Parathyroid adenoma (tissue), 2 donors: ENCODE results near the gene HSP90B1.

Experiments
- H2AFZ ChIP-seq: fragments of 300-600 bp; sonication (generic); one replicate; pipeline ENCODE4 v1.7.0; 2017; ENCODE audit warnings: antibody characterized with exemption, mild to moderate bottlenecking
- H3K27ac ChIP-seq: fragments of 300-600 bp; sonication (generic); one replicate; pipeline ENCODE4 v1.7.0; 2017
- H3K27me3 ChIP-seq: fragments of 300-600 bp; sonication (generic); one replicate; pipeline ENCODE4 v1.7.0; 2017; ENCODE audit warnings: low read length; ENCODE audit not compliant: control insufficient read depth, insufficient read depth
- H3K36me3 ChIP-seq: fragments of 300-600 bp; sonication (generic); one replicate; pipeline ENCODE4 v1.7.0; 2017; ENCODE audit warnings: low read length; ENCODE audit not compliant: control insufficient read depth, insufficient read depth
- H3K4me1 ChIP-seq: fragments of 300-600 bp; sonication (generic); one replicate; pipeline ENCODE4 v1.7.0; 2017; ENCODE audit warnings: control low read depth
- H3K4me2 ChIP-seq: fragments of 300-600 bp; sonication (generic); one replicate; pipeline ENCODE4 v1.7.0; 2017; ENCODE audit warnings: low read length
- H3K4me3 ChIP-seq: fragments of 300-600 bp; sonication (generic); one replicate; pipeline ENCODE4 v1.7.0; 2017; ENCODE audit warnings: low read depth, low read length
- H3K79me2 ChIP-seq: fragments of 300-600 bp; sonication (generic); one replicate; pipeline ENCODE4 v1.7.0; 2017; ENCODE audit warnings: control low read depth
- H3K9ac ChIP-seq: fragments of 300-600 bp; sonication (generic); one replicate; pipeline ENCODE4 v1.7.0; 2017; ENCODE audit warnings: mild to moderate bottlenecking
- H3K9me3 ChIP-seq: fragments of 300-600 bp; sonication (generic); one replicate; pipeline ENCODE4 v1.7.0; 2017; ENCODE audit warnings: low read length; ENCODE audit not compliant: control insufficient read depth
- TF ChIP-seq, protein P1 (sequence below): fragments of 300-600 bp; sonication (generic); IDR thresholded peaks from one replicate; pipeline ENCODE4 v1.7.0; 2017; ENCODE audit warnings: antibody characterized with exemption, mild to moderate bottlenecking
- donor health status: primary hyperparathyroidism.

HSP90B1 gene

DNA sequence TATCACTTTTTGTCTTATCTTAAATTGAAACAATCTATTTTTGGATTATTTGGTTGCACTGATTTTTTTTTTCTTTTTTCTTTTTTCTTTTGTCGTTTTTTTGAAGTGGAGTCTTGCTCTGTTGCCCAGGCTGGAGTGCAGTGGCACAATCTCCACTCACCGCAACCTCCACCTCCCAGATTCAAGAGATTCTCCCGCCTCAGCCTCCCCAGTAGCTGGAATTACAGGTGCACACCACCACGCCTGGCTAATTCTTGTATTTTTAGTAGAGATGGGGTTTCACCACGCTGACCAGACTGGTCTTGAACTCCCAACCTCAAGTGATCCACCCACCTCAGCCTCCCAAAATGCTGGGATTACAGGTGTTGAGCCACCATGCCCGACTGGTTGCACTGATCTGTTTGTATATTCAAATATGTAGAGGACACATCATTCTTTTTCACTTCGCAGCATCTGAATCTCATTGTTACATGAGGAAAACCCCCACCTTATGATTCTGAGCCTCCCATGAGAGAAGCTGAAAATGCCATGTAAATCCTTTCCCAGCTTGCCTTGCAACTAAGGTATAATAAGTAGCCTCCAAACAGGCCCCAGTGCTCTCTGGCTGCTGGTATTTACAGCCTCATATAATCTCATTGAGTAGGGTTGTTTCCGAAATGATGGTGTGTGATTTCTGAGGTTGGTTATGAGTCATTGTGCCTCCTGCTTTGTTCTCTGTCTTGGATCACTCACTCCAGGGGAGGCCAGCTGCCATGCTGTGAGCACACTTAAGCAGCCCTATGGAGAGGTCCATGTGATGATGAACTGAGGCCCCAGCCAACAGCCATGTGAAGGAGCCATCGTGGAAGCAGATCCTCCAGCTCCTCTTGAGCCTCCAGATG, 5.2 kb upstream of the HSP90B1 start:
- H3K4me3 ChIP-seq = no peak overlapping the region
- TF ChIP-seq, protein P1, sequence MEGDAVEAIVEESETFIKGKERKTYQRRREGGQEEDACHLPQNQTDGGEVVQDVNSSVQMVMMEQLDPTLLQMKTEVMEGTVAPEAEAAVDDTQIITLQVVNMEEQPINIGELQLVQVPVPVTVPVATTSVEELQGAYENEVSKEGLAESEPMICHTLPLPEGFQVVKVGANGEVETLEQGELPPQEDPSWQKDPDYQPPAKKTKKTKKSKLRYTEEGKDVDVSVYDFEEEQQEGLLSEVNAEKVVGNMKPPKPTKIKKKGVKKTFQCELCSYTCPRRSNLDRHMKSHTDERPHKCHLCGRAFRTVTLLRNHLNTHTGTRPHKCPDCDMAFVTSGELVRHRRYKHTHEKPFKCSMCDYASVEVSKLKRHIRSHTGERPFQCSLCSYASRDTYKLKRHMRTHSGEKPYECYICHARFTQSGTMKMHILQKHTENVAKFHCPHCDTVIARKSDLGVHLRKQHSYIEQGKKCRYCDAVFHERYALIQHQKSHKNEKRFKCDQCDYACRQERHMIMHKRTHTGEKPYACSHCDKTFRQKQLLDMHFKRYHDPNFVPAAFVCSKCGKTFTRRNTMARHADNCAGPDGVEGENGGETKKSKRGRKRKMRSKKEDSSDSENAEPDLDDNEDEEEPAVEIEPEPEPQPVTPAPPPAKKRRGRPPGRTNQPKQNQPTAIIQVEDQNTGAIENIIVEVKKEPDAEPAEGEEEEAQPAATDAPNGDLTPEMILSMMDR = no peak
- H3K4me2 ChIP-seq = no peak overlapping the region
- no peak overlapping the region for H2AFZ ChIP-seq
- no peak overlapping the region for H3K27ac ChIP-seq
- peaks cover 11% of the 10 kb centered on the region for H3K4me1 ChIP-seq
- H3K36me3 ChIP-seq = no peaks in the 10 kb centered on the region
- H3K9me3 ChIP-seq = no peaks in the 10 kb centered on the region
- no peaks in the 10 kb centered on the region for H3K79me2 ChIP-seq
- no peak overlapping the region for H3K9ac ChIP-seq
- no peaks in the 10 kb centered on the region for H3K27me3 ChIP-seq

DNA sequence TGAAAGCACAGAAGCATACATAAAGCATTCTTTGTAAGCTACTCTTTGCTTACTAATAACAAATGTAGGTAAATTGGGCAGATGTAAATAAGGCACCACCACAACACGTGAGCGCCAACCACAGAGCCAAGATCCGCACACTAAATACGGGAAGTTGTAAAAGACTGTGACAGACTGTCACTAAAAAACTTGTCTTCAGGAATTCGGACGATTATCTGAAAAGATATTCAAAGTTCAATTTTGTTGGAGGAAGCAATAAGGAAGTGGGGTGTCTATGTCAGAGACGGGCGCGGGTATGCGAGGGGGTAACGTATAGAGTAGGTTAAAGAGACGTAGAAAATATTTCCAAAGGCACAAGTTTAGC, 1.5 kb upstream of the HSP90B1 start:
- Histone ChIP-seq H2AFZ (peak overlapping the region; percentile 95), H3K79me2 (peaks cover 29% of the 10 kb centered on the region), H3K27me3 (no peaks in the 10 kb centered on the region), H3K36me3 (no peaks in the 10 kb centered on the region), H3K27ac (peak overlapping the region; percentile 89), H3K4me2 (peak overlapping the region; percentile 79), H3K4me3 (peak overlapping the region; percentile 93), H3K4me1 (peaks cover 25% of the 10 kb centered on the region), H3K9me3 (no peaks in the 10 kb centered on the region), H3K9ac (peak overlapping the region; percentile 44)
- TF ChIP-seq, protein P1 = no peak

DNA sequence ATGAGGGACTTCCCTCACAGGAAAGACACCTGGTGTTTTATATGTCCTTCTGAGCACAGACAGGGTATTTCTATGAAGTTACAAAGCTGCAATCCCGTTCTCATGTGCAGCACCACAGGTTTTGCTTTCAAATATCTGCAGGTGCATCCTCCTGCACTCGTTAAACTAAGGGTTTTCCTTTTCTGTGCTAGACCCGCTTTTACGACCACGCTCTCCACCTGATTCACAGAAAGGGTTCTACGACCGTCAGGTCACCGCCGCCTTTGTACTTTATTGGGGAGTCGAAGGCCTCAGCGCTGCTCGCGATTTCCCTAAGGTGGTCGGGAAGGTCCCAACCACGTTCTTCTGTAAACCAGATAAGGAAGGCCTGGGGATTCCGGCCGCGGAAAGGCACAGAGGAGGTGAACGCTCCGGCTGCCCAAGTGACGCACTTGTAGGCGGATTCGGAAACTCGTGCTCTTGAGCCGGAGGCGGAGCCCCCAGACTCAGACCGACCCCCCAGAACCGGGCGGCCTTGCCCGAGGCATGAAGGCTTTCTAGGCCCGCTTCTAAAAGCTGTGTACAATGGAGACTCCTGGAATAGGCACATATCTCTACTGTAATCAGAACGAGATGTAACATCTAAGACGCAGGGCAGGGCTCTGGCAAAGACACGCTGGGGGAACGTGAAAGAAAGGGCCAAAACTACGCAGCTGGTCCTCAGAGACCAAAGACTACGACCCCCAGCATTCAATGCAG, 995 bp upstream of the HSP90B1 start:
- H3K27ac ChIP-seq = peak overlapping the region; percentile 89
- H3K9me3 ChIP-seq = no peaks in the 10 kb centered on the region
- peak overlapping the region; percentile 93 for H3K4me3 ChIP-seq
- peak overlapping the region; percentile 44 for H3K9ac ChIP-seq
- no peaks in the 10 kb centered on the region for H3K27me3 ChIP-seq
- peaks cover 27% of the 10 kb centered on the region for H3K4me1 ChIP-seq
- H3K4me2 ChIP-seq = peak overlapping the region; percentile 79
- H2AFZ ChIP-seq = peak overlapping the region; percentile 95
- TF ChIP-seq, protein P1 = no peak
- H3K79me2 ChIP-seq = peaks cover 35% of the 10 kb centered on the region
- no peaks in the 10 kb centered on the region for H3K36me3 ChIP-seq

DNA sequence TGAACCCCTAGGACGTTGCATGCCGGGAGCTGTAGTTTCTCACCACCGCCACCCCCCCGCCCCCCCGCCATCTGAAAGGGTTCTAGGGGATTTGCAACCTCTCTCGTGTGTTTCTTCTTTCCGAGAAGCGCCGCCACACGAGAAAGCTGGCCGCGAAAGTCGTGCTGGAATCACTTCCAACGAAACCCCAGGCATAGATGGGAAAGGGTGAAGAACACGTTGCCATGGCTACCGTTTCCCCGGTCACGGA, 501 bp upstream of the HSP90B1 start:
- peak overlapping the region; percentile 89 for H3K27ac ChIP-seq
- peak overlapping the region; percentile 93 for H3K4me3 ChIP-seq
- H3K36me3 ChIP-seq = no peaks in the 10 kb centered on the region
- no peak overlapping the region for H3K9ac ChIP-seq
- peaks cover 36% of the 10 kb centered on the region for H3K79me2 ChIP-seq
- peak overlapping the region; percentile 79 for H3K4me2 ChIP-seq
- H3K27me3 ChIP-seq = no peaks in the 10 kb centered on the region
- TF ChIP-seq, protein P1 = no peak
- no peaks in the 10 kb centered on the region for H3K9me3 ChIP-seq
- H3K4me1 ChIP-seq = peaks cover 27% of the 10 kb centered on the region
- H2AFZ ChIP-seq = peak overlapping the region; percentile 95
